Heart right ventricle (tissue), 16 donors: ENCODE results near the gene LARGE1. TPM values are rescaled to one million over a fixed set of nuclear protein-coding genes. Genes with fewer than 3 reads are reported as not detected.

Source experiments
- ATAC-seq, 8 donors: fragments of 200-7000 bp; cut with Tn5 transposase; one replicate each; pipeline ENCODE4 v1.9.1; 2020; ENCODE audit warnings: mild to moderate bottlenecking in 8 of 8, moderate library complexity in 8 of 8, moderate number of reproducible peaks in 1 of 8
- DNase-seq, 2 donors: peaks; one replicate each; pipeline ENCODE4 v3.0.0-alpha.2; 2020
- H3K27ac ChIP-seq, 10 donors: fragments of 200-600 bp; sonication (generic) in 2 of 10; one replicate each; pipeline versions ENCODE4 v1.5.0 to v1.8.0; 2020 to 2022; ENCODE audit warnings: mild to moderate bottlenecking in 3 of 10
- H3K27me3 ChIP-seq, 7 donors: fragments of 200-600 bp; one replicate each; pipeline ENCODE4 v1.8.0; 2021 to 2022; ENCODE audit warnings: mild to moderate bottlenecking in 2 of 7
- H3K36me3 ChIP-seq, 9 donors: fragments of 200-600 bp; sonication (generic) in 1 of 9; one replicate each; pipeline versions ENCODE4 v1.5.0 to v1.8.0; 2020 to 2022; ENCODE audit warnings: mild to moderate bottlenecking in 2 of 9
- H3K4me1 ChIP-seq, 9 donors: fragments of 200-600 bp; sonication (generic) in 1 of 9; one replicate each; pipeline versions ENCODE4 v1.5.0 to v1.8.0; 2020 to 2022; ENCODE audit warnings: mild to moderate bottlenecking in 4 of 9
- H3K4me3 ChIP-seq, 10 donors: fragments of 200-600 bp; sonication (generic) in 2 of 10; one replicate each; pipeline versions ENCODE4 v1.5.0 to v1.8.0; 2020 to 2022; ENCODE audit warnings: mild to moderate bottlenecking in 7 of 10, moderate library complexity in 2 of 10
- H3K9me3 ChIP-seq, 11 donors: fragments of 200-600 bp in 10 of 11; sonication (generic) in 2 of 11; one replicate each; pipeline versions ENCODE4 v1.5.0 to v1.8.0; 2013 to 2022; ENCODE audit warnings: mild to moderate bottlenecking in 2 of 11, control low read depth in 1 of 11, moderate library complexity in 1 of 11
- WGBS, 2 donors: extraction: QIAGEN DNeasy Blood & Tissue Kit; methylation state at CpG; one replicate each; pipeline ENCODE4 v1.1.7; 2013; ENCODE audit warnings: inconsistent platforms in 1 of 2; 5-methylcytosine and 5-hydroxymethylcytosine counted together
- intact Hi-C, 10 donors: fragments of 100-400 bp; cut with DNase I; formaldehyde crosslinking; loops; one replicate each; pipeline versions ENCODE4 v1.11.1 to v1.14.2; 2022
- polyA plus RNA-seq, 2 donors: library from polyadenylated mRNA; stranded (reverse); fragments of 200-250 nt; gene quantifications; one replicate each; pipeline ENCODE4 v1.2.3, GENCODE V29; 2013
- total RNA-seq, 10 donors: library from RNA; stranded (reverse); fragmentation: NEBNext Ultra II Directional in 3 of 10; extraction: Animal tissue kit (Norgen Biotek cat#: 25700) in 3 of 10; gene quantifications; one replicate each; pipeline versions ENCODE4 v1.2.1 to v1.2.4, GENCODE V29; 2021 to 2023
- TF ChIP-seq, protein P1 (sequence below), 9 donors: fragments of 200-600 bp; sonication (generic) in 2 of 9; IDR thresholded peaks; one replicate each; pipeline versions ENCODE4 v1.5.0 to v1.8.0; 2021 to 2022; ENCODE audit warnings: antibody characterized with exemption in 9 of 9, mild to moderate bottlenecking in 5 of 9, moderate library complexity in 1 of 9
- donor health status: Arrhythmogenic right ventricular cardiomyopathy.
- donor health status: ischemic (EF 13 %, LVEDD 7.1; RV severe dilation, severe dysfunction).
- donor health status: healthy with polysubstance abuse.
- donor health status: DM: no; HTN: yes; CAD: no.
- donor health status: DM: no; HTN: no; CAD: no.
- donor health status: ischemic (EF 25% LVEDD 6.9; RV normal size, moderate dysfunction).
- donor health status: ischemic (EF 25% LVEDD 5.7; RV mildly dilated, moderate dysfunction).
- donor health status: healthy.
- donor health status: DM: yes; HTN: yes; CAD: no.
- donor health status: Ischemic cardiomyopathy.
- donor health status: ischemic (EF 35%, LVEDD 5.7; RV mildly dilated, moderate dysfunction).
- donor health status: nonischemic (EF 11% LVEDD 7.7; RV severe dilation, severe dysfunction).
- donor health status: DM: yes; HTN: yes; CAD: no.
- donor health status: PGD.
- donor health status: ischemic (EF 29% LVEDD 5.4; RV normal size, mild dysfunction).
- donor health status: nonischemic (EF 23%, LVEDD 6.1; RV moderate dilation, normal function).

Gene LARGE1
- total and polyA plus RNA-seq, 12 donors, result 33.7 to 184 (median 144) TPM

DNA sequence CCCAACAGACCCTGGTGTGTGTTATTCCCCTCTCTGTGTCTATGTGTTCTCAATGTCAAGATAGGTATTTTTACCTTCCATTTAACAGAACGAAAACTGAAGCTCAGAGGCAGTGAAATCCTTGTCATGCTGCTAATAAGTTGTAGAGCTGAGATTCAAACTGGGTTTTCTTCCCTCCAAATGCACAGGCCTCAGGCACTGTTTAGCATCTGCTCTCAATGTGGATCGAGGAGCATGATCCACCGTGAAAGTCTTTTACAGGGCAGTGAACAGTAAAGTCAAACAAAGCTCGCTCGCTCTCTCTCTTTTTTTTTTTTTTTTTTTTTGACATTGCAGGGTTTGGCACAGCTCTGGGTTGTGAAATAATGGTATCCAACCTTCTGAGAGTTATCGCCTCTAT lies 461.1 kb downstream of the LARGE1 start:
- Histone ChIP-seq H3K27me3 (no peaks in the 10 kb centered on the region), H3K4me3 (no peak overlapping the region), H3K4me1 (peaks cover 0 to 19% (median 4%) of the 10 kb centered on the region in 9 donors), H3K36me3 (no peaks in the 10 kb centered on the region), H3K27ac (no peak overlapping the region), H3K9me3 (peaks cover 0 to 15% (median 9%) of the 10 kb centered on the region in 11 donors)
- intact Hi-C loops, result no loop called here
- 87 to 91% methylated on average over 6 of the region's 6 CpGs for WGBS, 2 donors
- ATAC-seq (no peak), DNase-seq (no peak)
- TF ChIP-seq, protein P1, sequence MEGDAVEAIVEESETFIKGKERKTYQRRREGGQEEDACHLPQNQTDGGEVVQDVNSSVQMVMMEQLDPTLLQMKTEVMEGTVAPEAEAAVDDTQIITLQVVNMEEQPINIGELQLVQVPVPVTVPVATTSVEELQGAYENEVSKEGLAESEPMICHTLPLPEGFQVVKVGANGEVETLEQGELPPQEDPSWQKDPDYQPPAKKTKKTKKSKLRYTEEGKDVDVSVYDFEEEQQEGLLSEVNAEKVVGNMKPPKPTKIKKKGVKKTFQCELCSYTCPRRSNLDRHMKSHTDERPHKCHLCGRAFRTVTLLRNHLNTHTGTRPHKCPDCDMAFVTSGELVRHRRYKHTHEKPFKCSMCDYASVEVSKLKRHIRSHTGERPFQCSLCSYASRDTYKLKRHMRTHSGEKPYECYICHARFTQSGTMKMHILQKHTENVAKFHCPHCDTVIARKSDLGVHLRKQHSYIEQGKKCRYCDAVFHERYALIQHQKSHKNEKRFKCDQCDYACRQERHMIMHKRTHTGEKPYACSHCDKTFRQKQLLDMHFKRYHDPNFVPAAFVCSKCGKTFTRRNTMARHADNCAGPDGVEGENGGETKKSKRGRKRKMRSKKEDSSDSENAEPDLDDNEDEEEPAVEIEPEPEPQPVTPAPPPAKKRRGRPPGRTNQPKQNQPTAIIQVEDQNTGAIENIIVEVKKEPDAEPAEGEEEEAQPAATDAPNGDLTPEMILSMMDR (IDR thresholded peaks at IDR 0.05), result no peak

DNA sequence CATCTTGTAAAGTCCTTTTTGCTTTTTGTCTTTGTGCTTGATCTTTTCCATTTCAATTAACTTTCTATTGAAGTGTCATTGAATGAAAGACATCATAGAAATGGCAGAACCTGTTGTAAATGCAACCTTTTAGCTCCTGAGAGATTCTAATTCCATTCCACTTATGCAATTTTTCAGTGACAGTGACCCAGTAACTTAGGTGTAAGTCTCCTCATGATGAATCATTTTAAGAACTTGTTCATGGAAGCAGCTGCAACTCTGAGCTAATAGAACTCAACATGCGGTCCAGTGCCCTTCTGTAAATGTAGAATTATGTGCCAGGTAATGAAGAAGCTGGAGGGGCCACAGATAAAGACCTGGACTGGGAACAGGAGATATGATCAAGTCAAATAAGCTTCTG lies 463.8 kb downstream of the LARGE1 start:
- Histone ChIP-seq H3K27me3 (no peaks in the 10 kb centered on the region), H3K27ac (no peak overlapping the region), H3K9me3 (peaks cover 0 to 4% (median 0%) of the 10 kb centered on the region in 11 donors), H3K4me3 (no peak overlapping the region), H3K4me1 (peaks cover 0 to 35% (median 4%) of the 10 kb centered on the region in 9 donors), H3K36me3 (no peaks in the 10 kb centered on the region)
- 96 to 100% methylated on average over 1 of the region's 1 CpG for WGBS, 2 donors
- TF ChIP-seq, protein P1 (IDR thresholded peaks at IDR 0.05), result no peak
- intact Hi-C loops, result no loop called here
- no peak for ATAC-seq
- no peak for DNase-seq

DNA sequence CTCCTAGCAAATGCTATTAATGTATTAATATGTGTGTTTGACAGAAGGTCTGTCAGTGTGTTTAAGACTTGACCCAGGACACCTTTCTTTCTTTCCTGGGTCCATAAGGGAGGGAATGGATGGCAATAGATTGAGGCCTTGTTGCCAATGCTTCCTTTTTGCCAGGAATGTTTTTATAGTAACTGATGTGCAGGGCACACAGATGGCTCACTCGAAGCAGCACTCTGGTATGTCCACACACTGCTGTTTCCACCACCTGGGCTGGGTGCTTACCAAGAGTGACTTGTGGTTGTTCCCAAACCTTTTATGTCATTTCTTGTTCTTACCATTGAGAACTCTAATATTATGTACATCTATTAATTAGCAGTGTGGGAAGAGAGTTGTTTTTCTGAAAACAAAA lies 465.2 kb downstream of the LARGE1 start:
- Histone ChIP-seq H3K27ac (no peak overlapping the region), H3K4me1 (peaks cover 0 to 28% (median 3%) of the 10 kb centered on the region in 9 donors), H3K4me3 (no peak overlapping the region), H3K36me3 (no peaks in the 10 kb centered on the region), H3K9me3 (no peaks in the 10 kb centered on the region), H3K27me3 (no peaks in the 10 kb centered on the region)
- intact Hi-C loops, result no loop called here
- TF ChIP-seq, protein P1 (IDR thresholded peaks at IDR 0.05), result no peak
- WGBS, 2 donors, result 58 to 74% methylated on average over 1 of the region's 1 CpG
- DNase-seq, result no peak
- no peak for ATAC-seq

DNA sequence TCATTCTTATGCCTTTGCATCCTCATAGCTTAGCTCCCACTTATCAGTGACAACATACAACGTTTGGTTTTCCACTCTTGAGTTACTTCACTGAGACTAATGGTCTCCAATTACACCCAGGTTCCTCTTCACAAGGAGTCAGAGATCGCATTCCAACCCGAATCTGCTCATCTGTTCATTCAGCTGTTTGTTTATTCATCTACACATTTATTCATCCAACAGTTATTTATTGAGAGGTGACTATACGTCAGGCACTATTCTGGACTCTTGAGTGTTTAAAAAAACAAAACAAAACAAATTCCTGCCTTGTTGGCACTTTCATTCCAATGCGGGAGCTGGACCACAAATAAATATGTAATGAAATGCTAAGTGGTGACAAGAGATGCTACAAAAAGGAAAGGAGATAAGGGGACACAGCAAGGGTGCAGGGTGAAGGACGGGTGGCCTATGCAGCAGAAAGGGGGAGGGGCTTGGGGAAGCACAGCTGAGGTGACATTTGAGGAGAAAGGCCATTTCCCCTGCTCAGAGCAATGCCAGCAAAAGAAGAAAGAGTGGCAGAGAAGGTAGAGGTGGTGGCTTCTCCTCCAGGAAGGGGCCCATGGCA lies 468.3 kb downstream of the LARGE1 start:
- intact Hi-C loops, result no loop called here
- Histone ChIP-seq H3K9me3 (no peaks in the 10 kb centered on the region), H3K4me1 (peaks cover 0 to 22% (median 0%) of the 10 kb centered on the region in 9 donors), H3K27me3 (no peaks in the 10 kb centered on the region), H3K4me3 (no peak overlapping the region), H3K36me3 (no peaks in the 10 kb centered on the region), H3K27ac (no peak overlapping the region)
- WGBS, 2 donors, result 50% methylated on average over 6 of the region's 6 CpGs
- TF ChIP-seq, protein P1 (IDR thresholded peaks at IDR 0.05), result no peak
- ATAC-seq, result peak in 4 of 8 donors; percentile 33 to 66 (median 50)
- no peak for DNase-seq
